Measurements from ENCODE around the gene ACMSD. TPM values are rescaled to one million over a fixed set of nuclear protein-coding genes. Genes with fewer than 3 reads are reported as not detected.

Gene ACMSD
- total RNA-seq, 1 experiment from 2014 or later = not detected

DNA sequence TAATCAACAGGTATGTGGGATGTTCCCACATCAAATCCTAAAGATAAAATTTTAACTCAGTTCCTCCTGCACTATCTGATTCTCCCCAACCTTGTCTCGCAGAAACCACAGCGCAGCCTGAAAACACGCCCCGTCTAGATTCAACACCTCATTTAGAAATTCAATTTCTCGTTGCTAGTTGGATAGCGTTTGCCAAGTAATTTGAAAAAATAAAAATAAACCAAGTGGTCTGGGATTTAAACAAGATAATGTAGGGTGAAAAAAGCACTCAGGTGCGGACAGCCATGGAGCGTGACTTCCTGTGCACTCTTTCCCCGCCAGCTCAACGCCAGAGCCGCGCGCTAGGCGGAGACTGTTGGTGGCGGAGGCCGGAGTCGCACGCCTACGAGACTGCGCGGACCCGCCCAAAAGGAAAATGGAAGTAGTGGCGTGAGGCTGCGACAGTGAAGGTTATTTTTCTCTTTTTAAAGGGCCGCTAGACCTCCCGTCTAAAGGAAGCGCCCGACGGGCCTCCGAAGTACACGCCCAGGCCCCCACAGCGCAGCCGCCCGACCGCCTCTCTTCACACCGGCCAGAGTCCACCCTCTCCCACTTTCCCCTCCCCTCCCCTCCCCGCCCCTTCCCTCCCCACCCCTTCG lies 79.6 kb downstream of the ACMSD start:
- peak overlapping the region; percentile 90 for H3K4me2 ChIP-seq (ENCODE audit: low read length)
- no peaks in the 10 kb centered on the region for H3K9me3 ChIP-seq (ENCODE audit: low read length)
- no peaks in the 10 kb centered on the region for H3K9me2 ChIP-seq (replicated peaks; ENCODE audit: low read length)
- H3K27ac ChIP-seq (ENCODE audit: low read length) = peak overlapping the region; percentile 93
- TF ChIP-seq EZH2phosphoT487 (IDR thresholded peaks at IDR 0.05; ENCODE audit: borderline replicate concordance, low read length) (no peak), EZH2 (IDR thresholded peaks at IDR 0.05; ENCODE audit: low read length, unreplicated experiment) (no peak)
- TF ChIP-seq, protein P1, sequence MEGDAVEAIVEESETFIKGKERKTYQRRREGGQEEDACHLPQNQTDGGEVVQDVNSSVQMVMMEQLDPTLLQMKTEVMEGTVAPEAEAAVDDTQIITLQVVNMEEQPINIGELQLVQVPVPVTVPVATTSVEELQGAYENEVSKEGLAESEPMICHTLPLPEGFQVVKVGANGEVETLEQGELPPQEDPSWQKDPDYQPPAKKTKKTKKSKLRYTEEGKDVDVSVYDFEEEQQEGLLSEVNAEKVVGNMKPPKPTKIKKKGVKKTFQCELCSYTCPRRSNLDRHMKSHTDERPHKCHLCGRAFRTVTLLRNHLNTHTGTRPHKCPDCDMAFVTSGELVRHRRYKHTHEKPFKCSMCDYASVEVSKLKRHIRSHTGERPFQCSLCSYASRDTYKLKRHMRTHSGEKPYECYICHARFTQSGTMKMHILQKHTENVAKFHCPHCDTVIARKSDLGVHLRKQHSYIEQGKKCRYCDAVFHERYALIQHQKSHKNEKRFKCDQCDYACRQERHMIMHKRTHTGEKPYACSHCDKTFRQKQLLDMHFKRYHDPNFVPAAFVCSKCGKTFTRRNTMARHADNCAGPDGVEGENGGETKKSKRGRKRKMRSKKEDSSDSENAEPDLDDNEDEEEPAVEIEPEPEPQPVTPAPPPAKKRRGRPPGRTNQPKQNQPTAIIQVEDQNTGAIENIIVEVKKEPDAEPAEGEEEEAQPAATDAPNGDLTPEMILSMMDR (conservative IDR thresholded peaks at IDR 0.05; ENCODE audit: low read depth, low read length) = no peak
- no peaks in the 10 kb centered on the region for H3K36me3 ChIP-seq (ENCODE audit: low read depth, low read length)
- ATAC-seq = peak; percentile 80
- peaks cover 19% of the 10 kb centered on the region; the same call in 1 of the 2 replicates for H3K4me1 ChIP-seq (ENCODE audit: insufficient read depth, low read length)
- no peaks in the 10 kb centered on the region for H3K27me3 ChIP-seq (ENCODE audit: low read length)
- DNase-seq = peak; percentile 87
- H3F3A ChIP-seq (ENCODE audit: low read length, unreplicated experiment) = no peaks in the 10 kb centered on the region
- ChIA-PET POLR2A (ENCODE audit: unreplicated experiment) (interaction anchor here (0.6 kb wide), 2 partner anchors 151 to 330 kb away, joined by 5 to 8 read pairs; no protein-coding TSS in a partner anchor), CTCF (interaction anchor here (1.6 kb wide), 1 partner anchor 457 kb away, joined by 4 read pairs; no protein-coding TSS in a partner anchor)
- H3K79me2 ChIP-seq (ENCODE audit: low read length) = peaks cover 48% of the 10 kb centered on the region
- peak overlapping the region; percentile 88 for H2AFZ ChIP-seq (ENCODE audit: low read length)
- peak overlapping the region; percentile 100 for H3K9ac ChIP-seq (ENCODE audit: low read length)
- peak overlapping the region; percentile 82 for H3K4me3 ChIP-seq (ENCODE audit: low read length)
- peaks cover 32% of the 10 kb centered on the region for H4K20me1 ChIP-seq (ENCODE audit: low read length)
- intact Hi-C loops (cut with micrococcal nuclease) = loop anchor here (1.0 kb wide), 1 partner anchor 41 kb away; no protein-coding TSS in a partner anchor
- BruUV-seq (replicated peaks) = TSS peak; percentile 89

DNA sequence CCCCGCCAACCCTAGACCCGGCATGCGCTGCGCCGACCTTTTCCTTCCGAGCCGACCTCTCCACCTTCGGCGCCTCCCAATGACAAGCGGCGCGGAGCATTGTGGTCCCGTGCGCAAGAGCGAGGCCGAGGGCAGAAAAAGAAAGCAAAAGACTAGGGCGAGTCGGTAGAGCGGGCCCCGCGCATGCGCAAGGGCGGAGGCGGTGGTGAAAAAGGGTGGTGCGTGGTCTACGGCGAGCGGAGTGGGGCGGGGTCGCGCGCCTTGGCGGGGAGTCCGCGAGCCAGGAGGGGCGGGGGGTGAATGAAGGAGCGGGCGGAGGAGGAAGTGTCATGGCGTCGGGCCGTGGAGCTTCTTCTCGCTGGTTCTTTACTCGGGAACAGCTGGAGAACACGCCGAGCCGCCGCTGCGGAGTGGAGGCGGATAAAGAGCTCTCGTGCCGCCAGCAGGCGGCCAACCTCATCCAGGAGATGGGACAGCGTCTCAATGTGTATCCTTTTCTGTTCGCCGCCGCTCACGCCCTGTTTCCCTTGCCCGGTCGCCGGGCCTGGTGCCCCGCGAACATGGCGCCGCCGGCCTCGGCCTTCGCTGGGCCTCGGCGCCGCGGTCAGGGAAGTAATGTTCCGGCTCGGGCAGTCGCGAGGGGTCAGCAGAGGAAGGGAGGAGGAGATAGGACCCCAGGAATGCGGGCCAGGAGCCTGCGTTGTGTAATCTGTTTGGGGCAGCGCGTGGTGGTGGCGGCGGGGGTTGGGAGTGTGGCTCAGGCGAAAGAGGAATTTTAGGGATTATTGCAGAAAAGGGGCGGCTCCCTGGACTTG lies 80.3 kb downstream of the ACMSD start, which contains the start of gene CCNT2:
TSS of gene CCNT2 (plus strand) at position 297 of the 815 bp plus-strand sequence. CDS start at position 330, 33 bp downstream.
- Histone ChIP-seq H3K4me2 (ENCODE audit: low read length) (peak within 1 kb of the TSS; percentile 90), H3K79me2 (ENCODE audit: low read length) (peaks cover 55% of the 10 kb centered on the region), H3K9me2 (replicated peaks; ENCODE audit: low read length) (no peaks in the 10 kb centered on the region), H3K27me3 (ENCODE audit: low read length) (no peaks in the 10 kb centered on the region), H3K9me3 (ENCODE audit: low read length) (no peaks in the 10 kb centered on the region), H2AFZ (ENCODE audit: low read length) (peak within 1 kb of the TSS; percentile 88), H3K36me3 (ENCODE audit: low read depth, low read length) (peaks cover 5% of the 10 kb centered on the region; the same call in 1 of the 2 replicates), H3K9ac (ENCODE audit: low read length) (peak within 1 kb of the TSS; percentile 100), H3F3A (ENCODE audit: low read length, unreplicated experiment) (no peaks in the 10 kb centered on the region), H3K27ac (ENCODE audit: low read length) (peak within 1 kb of the TSS; percentile 93), H3K4me1 (ENCODE audit: insufficient read depth, low read length) (peaks cover 19% of the 10 kb centered on the region; the same call in 1 of the 2 replicates), H3K4me3 (ENCODE audit: low read length) (peak within 1 kb of the TSS; percentile 96), H4K20me1 (ENCODE audit: low read length) (peaks cover 37% of the 10 kb centered on the region)
- TSS peak; percentile 53 for BruUV-seq (replicated peaks)
- ChIA-PET CTCF (interaction anchor here (1.6 kb wide), 1 partner anchor 458 kb away, joined by 4 read pairs; no protein-coding TSS in a partner anchor), POLR2A (ENCODE audit: unreplicated experiment) (no interaction called here)
- peak; percentile 99 for DNase-seq
- ATAC-seq = peak; percentile 92
- TF ChIP-seq EZH2 (IDR thresholded peaks at IDR 0.05; ENCODE audit: low read length, unreplicated experiment) = no peak
- TF ChIP-seq, protein P1 (conservative IDR thresholded peaks at IDR 0.05; ENCODE audit: low read depth, low read length) = no peak
- TF ChIP-seq EZH2phosphoT487 (IDR thresholded peaks at IDR 0.05; ENCODE audit: borderline replicate concordance, low read length) = no peak
- intact Hi-C loops (cut with micrococcal nuclease) = loop anchor here (1.0 kb wide), 1 partner anchor 41 kb away; no protein-coding TSS in a partner anchor

Measured in PC-3 (cell line).